Peyer's patch (tissue), 4 donors: ENCODE results near the gene PDIK1L. TPM values are rescaled to one million over a fixed set of nuclear protein-coding genes. Genes with fewer than 3 reads are reported as not detected.

ENCODE experiments used
- DNase-seq, 3 donors: peaks; one replicate each; pipeline ENCODE4 v3.0.0-alpha.2; 2017 to 2019
- H3K27ac ChIP-seq, 4 donors: fragments of 200-600 bp; sonication (generic); one replicate each; pipeline ENCODE4 v1.5.1; 2016 to 2019
- H3K27me3 ChIP-seq, 2 donors: fragments of 200-600 bp; sonication (generic); one replicate each; pipeline ENCODE4 v1.5.1; 2019
- H3K36me3 ChIP-seq, 3 donors: fragments of 200-600 bp; sonication (generic); one replicate each; pipeline ENCODE4 v1.5.1; 2016 to 2019
- H3K4me1 ChIP-seq, 4 donors: fragments of 200-600 bp; sonication (generic); one replicate each; pipeline ENCODE4 v1.5.1; 2016 to 2019
- H3K4me3 ChIP-seq, 4 donors: fragments of 200-600 bp; sonication (generic); 1 replicate in 3 of 4; 2 replicates in 1 of 4; pipeline ENCODE4 v1.5.1; 2016 to 2019; ENCODE audit warnings: mild to moderate bottlenecking in 1 of 4
- H3K9me3 ChIP-seq, 4 donors: fragments of 200-600 bp; sonication (generic); one replicate each; pipeline ENCODE4 v1.5.1; 2016 to 2019; ENCODE audit warnings: mild to moderate bottlenecking in 1 of 4
- CTCF ChIP-seq, 6 experiments: fragments of 450-650 bp in 4 of 6; fragments of 200-600 bp in 2 of 6; sonication (generic) in 1 of 6; IDR thresholded peaks; one replicate each; pipeline ENCODE4 v1.5.1; 2017 to 2019; ENCODE audit warnings: antibody characterized with exemption in 6 of 6, mild to moderate bottlenecking in 3 of 6, moderate library complexity in 1 of 6
- POLR2A ChIP-seq, 2 donors: fragments of 450-650 bp; IDR thresholded peaks; one replicate each; pipeline ENCODE4 v1.5.1; 2017; ENCODE audit warnings: antibody characterized with exemption in 2 of 2, mild to moderate bottlenecking in 2 of 2, moderate library complexity in 2 of 2
- total RNA-seq, 4 donors: library from RNA; depleted of rRNA; stranded (reverse); fragments of >200 nt; gene quantifications; one replicate each; pipeline ENCODE4 v1.1.0, GENCODE V29; 2016

Gene PDIK1L
- total RNA-seq, 4 donors from 2014 or later: 8.3 to 13.2 (median 12.4) TPM

GRCh38 chr1:26125382-26125781 is 13.8 kb downstream of the PDIK1L start:
- TF ChIP-seq POLR2A (IDR thresholded peaks at IDR 0.05): no peak
- no peak for DNase-seq
- Histone ChIP-seq H3K4me1 (peaks cover 0 to 19% (median 4%) of the 10 kb centered on the region in 4 donors), H3K27ac (peak overlapping the region in 2 of 4 donors; percentile 74 to 87), H3K4me3 (no peak overlapping the region), H3K36me3 (no peaks in the 10 kb centered on the region), H3K27me3 (no peaks in the 10 kb centered on the region), H3K9me3 (no peaks in the 10 kb centered on the region)

- H3K27me3 ChIP-seq: no peaks in the 10 kb centered on the region
- peak overlapping the region in 3 of 4 donors; percentile 74 to 90 (median 87) for H3K27ac ChIP-seq
- no peaks in the 10 kb centered on the region for H3K36me3 ChIP-seq
- TF ChIP-seq CTCF (IDR thresholded peaks at IDR 0.05): no peak
- no peak for TF ChIP-seq POLR2A (IDR thresholded peaks at IDR 0.05)
- DNase-seq: no peak
- no peak overlapping the region for H3K4me3 ChIP-seq
- H3K4me1 ChIP-seq: peaks cover 0 to 19% (median 4%) of the 10 kb centered on the region in 4 donors
- H3K9me3 ChIP-seq: no peaks in the 10 kb centered on the region
Measured at GRCh38 chr1:26125946-26126320, 14.3 kb downstream of the PDIK1L start.

- no peaks in the 10 kb centered on the region for H3K36me3 ChIP-seq
- H3K4me3 ChIP-seq: peak overlapping the region in 3 of 4 donors; percentile 3 to 45 (median 37)
- H3K4me1 ChIP-seq: peaks cover 0 to 19% (median 4%) of the 10 kb centered on the region in 4 donors
- H3K27ac ChIP-seq: peak overlapping the region; percentile 52 to 90 (median 80)
- DNase-seq: peak in 1 of 3 donors; percentile 74
- no peak for TF ChIP-seq CTCF (IDR thresholded peaks at IDR 0.05)
- TF ChIP-seq POLR2A (IDR thresholded peaks at IDR 0.05): peak; percentile 38 to 54
- no peaks in the 10 kb centered on the region for H3K9me3 ChIP-seq
- no peaks in the 10 kb centered on the region for H3K27me3 ChIP-seq
Measured at GRCh38 chr1:26126321-26127084, 14.9 kb downstream of the PDIK1L start.

GRCh38 chr1:26127235-26128163 is 15.9 kb downstream of the PDIK1L start:
- Histone ChIP-seq H3K27me3 (no peaks in the 10 kb centered on the region), H3K36me3 (no peaks in the 10 kb centered on the region), H3K27ac (peak overlapping the region; percentile 52 to 90 (median 80)), H3K9me3 (no peaks in the 10 kb centered on the region), H3K4me1 (peaks cover 0 to 14% (median 4%) of the 10 kb centered on the region in 4 donors), H3K4me3 (peak overlapping the region in 3 of 4 donors; percentile 3 to 45 (median 37))
- TF ChIP-seq POLR2A (IDR thresholded peaks at IDR 0.05) (peak; percentile 22 to 45), CTCF (IDR thresholded peaks at IDR 0.05) (no peak)
- no peak for DNase-seq

GRCh38 chr1:26129778-26130177 is 18.2 kb downstream of the PDIK1L start:
- TF ChIP-seq CTCF (IDR thresholded peaks at IDR 0.05) (no peak), POLR2A (IDR thresholded peaks at IDR 0.05) (no peak)
- no peak overlapping the region for H3K4me3 ChIP-seq
- H3K9me3 ChIP-seq: no peaks in the 10 kb centered on the region
- no peak for DNase-seq
- H3K4me1 ChIP-seq: peaks cover 0 to 14% (median 3%) of the 10 kb centered on the region in 4 donors
- no peaks in the 10 kb centered on the region for H3K36me3 ChIP-seq
- no peak overlapping the region for H3K27ac ChIP-seq
- H3K27me3 ChIP-seq: no peaks in the 10 kb centered on the region
